Fibroblast of villous mesenchyme (primary cell): Measurements from ENCODE around the gene MAD1L1. TPM values are rescaled to one million over a fixed set of nuclear protein-coding genes. Genes with fewer than 3 reads are reported as not detected.

Experiments
- DNase-seq: peaks from one replicate; pipeline ENCODE4 v3.0.0-alpha.2; 2010; ENCODE audit warnings: low read depth
- H3K4me3 ChIP-seq: 2 replicates; pipeline ENCODE4 v1.5.1; 2011; ENCODE audit warnings: low read depth, mild to moderate bottlenecking, low read length
- CTCF ChIP-seq: IDR thresholded peaks from 2 replicates; pipeline ENCODE4 v1.5.1; 2012; ENCODE audit warnings: low read depth, mild to moderate bottlenecking, low read length; ENCODE audit not compliant: insufficient read depth
- total RNA-seq: library from RNA; depleted of rRNA; stranded (reverse); fragments of >200 nt; gene quantifications from 2 replicates; pipeline ENCODE4 v1.2.3, GENCODE V29; 2012

The MAD1L1 gene
- total RNA-seq, 1 donor, result 43.6 TPM

GRCh38 chr7:1907751-1908365 lies 324.9 kb downstream of the MAD1L1 start:
- no peak for DNase-seq
- H3K4me3 ChIP-seq, result no peak overlapping the region
- TF ChIP-seq CTCF, result no peak

GRCh38 chr7:1906988-1907745 lies 325.6 kb downstream of the MAD1L1 start:
- no peak for TF ChIP-seq CTCF
- no peak for DNase-seq
- H3K4me3 ChIP-seq, result no peak overlapping the region

GRCh38 chr7:1906087-1906830 lies 326.5 kb downstream of the MAD1L1 start:
- no peak for DNase-seq
- TF ChIP-seq CTCF, result no peak
- no peak overlapping the region for H3K4me3 ChIP-seq

- no peak overlapping the region for H3K4me3 ChIP-seq
- no peak for DNase-seq
- no peak for TF ChIP-seq CTCF
These were observed 330.4 kb downstream of the MAD1L1 start for GRCh38 chr7:1902231-1902855.

- no peak overlapping the region for H3K4me3 ChIP-seq
- DNase-seq, result no peak
- no peak for TF ChIP-seq CTCF
These were observed 331.1 kb downstream of the MAD1L1 start for GRCh38 chr7:1901431-1902210.

GRCh38 chr7:1900847-1901246 lies 331.9 kb downstream of the MAD1L1 start:
- DNase-seq, result no peak
- no peak for TF ChIP-seq CTCF
- no peak overlapping the region for H3K4me3 ChIP-seq
